ENCODE results near the gene ANHX.

The ANHX gene

DNA sequence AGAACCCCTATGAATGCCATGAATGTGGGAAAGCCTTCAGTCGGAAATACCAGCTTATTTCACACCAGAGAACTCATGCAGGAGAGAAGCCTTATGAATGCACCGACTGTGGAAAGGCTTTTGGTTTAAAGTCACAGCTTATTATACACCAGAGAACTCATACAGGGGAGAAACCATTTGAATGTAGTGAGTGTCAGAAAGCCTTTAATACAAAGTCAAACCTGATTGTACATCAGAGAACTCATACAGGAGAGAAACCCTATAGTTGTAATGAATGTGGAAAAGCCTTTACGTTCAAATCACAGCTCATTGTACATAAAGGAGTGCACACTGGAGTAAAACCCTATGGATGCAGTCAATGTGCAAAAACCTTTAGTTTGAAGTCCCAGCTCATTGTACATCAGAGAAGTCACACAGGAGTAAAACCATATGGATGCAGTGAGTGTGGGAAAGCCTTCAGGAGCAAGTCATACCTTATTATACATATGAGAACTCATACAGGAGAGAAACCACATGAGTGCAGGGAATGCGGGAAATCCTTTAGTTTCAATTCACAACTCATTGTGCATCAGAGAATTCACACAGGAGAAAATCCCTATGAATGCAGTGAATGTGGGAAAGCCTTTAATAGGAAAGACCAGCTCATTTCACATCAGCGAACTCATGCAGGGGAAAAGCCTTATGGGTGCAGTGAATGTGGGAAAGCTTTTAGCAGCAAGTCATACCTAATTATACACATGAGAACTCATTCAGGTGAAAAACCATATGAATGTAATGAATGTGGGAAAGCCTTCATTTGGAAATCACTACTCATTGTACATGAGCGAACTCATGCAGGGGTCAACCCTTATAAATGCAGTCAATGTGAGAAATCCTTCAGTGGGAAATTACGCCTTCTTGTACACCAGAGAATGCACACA, 32.1 kb downstream of the ANHX start:
- DNase-seq (ENCODE audit: low read depth in 2 of 2): no peak

DNA sequence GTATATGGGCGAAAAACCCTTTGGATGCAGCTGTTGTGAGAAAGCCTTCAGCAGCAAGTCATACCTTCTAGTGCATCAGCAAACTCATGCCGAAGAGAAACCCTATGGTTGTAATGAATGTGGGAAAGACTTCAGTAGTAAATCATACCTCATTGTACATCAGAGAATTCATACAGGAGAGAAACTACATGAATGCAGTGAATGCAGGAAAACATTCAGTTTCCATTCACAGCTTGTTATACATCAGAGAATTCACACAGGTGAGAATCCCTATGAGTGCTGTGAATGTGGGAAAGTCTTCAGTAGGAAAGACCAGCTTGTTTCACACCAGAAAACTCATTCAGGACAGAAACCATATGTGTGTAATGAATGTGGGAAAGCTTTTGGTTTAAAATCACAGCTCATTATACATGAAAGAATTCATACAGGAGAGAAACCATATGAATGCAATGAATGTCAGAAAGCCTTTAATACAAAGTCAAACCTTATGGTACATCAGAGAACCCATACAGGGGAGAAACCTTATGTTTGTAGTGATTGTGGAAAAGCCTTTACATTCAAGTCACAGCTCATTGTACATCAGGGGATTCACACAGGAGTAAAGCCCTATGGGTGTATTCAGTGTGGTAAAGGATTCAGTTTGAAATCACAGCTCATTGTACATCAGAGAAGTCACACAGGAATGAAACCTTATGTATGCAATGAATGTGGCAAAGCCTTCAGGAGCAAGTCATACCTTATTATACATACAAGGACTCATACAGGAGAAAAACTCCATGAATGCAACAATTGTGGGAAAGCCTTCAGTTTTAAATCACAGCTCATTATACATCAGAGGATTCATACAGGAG, 33.0 kb downstream of the ANHX start:
- DNase-seq (ENCODE audit: low read depth in 2 of 2): no peak

DNA sequence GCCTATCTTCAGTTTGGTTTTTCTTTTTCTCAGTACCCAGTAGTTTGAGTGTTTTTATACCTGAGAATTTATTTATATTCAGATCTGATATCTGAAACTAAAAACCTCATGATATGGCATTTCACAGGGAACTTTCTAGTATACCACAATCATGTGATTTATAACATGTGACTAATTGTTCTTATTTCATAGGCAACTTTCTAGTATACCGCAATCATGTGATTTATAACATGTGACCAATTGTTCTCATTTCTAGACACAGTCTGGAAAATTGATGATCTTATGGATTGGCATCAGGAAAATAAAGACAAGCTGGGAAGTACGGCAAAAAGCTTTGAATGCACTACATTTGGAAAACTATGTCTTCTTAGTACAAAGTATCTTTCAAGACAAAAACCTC, 33.8 kb downstream of the ANHX start:
- DNase-seq (ENCODE audit: low read depth in 2 of 2): no peak

DNA sequence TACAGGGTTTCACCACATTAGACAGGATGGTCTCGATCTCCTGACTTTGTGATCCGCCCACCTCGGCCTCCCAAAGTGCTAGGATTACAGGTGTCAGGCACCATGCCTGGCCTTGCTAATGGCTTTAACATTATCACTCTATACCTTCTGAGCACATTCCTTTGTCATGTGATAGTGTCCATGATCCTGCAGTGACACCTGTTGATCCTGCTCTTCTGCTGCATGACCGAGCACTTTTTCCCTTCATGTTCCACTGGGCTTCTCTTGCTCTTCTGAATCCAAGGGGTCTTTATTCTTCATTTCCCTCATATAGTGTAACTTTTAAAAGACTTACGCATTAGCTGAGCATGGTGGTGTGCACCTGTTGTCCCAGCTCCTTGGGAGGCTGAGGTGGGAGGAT, 42.8 kb downstream of the ANHX start:
- DNase-seq (ENCODE audit: low read depth in 2 of 2): no peak

DNA sequence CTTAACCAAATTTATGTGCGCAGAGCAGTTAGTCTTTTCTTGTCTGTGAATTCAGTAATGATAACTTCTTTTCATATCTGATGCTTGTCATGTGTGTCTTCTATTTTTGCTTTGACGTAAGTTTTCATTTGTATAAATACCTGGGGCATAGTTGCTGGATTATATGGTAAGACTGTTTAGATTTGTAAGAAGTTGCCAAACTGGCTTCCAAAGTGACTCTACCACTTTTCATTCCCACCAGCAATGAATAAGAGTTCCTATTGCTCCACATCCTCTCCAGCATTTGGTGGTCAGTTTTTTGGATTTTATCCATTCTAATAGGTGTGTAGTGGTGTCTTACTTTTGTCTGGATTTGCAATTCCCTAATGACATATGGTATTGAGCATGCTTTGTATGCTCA, 45.5 kb downstream of the ANHX start:
- no peak for DNase-seq (ENCODE audit: low read depth in 2 of 2)

DNA sequence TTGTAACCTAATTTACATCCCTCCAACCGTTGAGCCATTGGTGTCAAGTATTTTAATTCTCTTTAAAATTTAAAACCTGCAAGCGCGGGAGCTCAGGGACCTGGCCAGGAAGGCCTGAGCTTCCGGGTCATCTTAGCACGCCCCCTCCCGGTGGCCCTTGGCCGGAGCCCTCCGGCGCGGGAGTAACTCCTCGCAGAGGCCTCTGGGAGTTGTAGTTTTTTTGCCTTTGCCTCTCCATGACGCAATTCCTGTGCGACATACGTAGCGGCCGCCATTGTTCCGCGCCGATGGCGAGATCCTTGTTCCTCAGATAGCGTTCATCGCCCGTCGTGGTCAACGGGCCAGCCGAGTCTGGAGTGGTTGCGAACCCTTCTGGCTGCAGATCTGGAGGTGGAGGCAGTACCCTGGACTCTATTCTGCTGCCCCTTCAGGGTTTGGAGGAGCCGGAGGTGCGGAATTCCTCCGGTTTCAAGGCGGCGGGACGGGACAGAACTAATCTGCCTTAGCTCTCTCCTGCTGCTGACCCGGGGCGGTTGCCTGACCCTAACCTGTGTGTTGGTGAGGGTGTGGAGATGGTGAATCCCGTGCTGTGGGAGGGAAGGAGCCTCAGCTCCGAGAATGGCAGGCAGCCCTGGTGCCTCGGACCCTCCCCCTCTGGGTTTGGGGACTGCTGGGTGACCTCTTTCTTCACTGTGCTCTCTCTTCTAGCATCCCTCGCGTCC, 54.3 kb downstream of the ANHX start, which contains the start of gene ZNF268:
TSS of gene ZNF268 (plus strand) at position 258 of the 722 bp plus-strand sequence. CDS start 503 bp downstream, outside the sequence.
- DNase-seq (ENCODE audit: low read depth in 2 of 2): peak; percentile 78 to 82

DNA sequence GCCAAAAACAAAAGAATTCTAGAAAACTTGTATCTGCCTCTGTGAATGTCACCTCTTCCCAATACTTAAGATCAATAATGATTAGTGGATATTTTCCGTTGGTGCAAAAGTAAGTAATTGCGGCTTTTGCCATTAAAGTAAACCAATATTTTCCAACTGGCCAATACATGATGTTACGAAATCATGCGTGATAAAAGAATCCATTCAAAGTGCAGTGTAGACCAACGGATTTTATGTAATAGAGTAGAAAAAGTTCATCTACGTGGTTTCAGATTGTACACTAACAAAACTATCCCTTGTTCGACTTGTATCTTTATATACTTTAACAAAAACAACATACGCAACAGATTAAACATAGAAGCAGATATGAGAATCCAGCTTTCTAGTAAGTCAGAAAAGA, 55.0 kb downstream of the ANHX start:
- no peak for DNase-seq (ENCODE audit: low read depth in 2 of 2)

DNA sequence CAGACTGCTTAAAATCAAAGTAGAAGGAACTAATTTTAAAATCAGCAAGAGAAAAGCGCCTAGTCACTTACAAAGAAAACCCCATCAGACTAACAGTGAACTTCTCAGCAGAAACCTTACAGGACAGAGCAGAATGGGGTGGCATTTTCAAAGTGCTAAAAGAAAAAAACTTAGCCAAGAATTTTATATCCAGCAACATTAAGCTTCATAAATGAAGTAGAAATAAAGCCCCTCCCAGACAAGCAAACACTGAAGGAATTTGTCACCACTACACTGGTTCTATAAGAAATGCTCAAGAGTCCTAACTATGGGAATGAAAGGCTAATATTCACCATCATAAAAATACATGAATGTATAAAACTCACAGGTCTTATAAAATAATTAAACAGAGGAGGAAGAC, 60.8 kb downstream of the ANHX start:
- DNase-seq (ENCODE audit: low read depth in 2 of 2): no peak

DNA sequence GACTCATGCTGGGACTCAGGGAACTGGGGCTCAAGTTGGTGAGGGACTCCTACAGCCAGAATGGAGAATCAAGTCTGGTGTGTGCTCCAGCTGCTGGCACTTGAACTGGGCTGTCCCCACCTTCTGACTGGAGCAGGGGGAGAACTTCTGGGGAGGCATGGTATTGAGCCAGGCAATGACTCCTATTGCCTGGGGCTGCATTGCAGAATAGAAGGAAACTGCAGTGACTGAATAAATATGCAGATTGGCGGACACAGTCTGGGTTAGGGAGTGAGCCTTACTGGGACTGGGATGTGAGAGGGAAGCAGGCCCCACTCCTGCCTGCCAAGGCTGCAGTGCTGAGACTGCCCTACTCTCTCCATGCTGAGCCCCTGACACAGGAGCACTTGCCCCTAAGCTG, 63.2 kb downstream of the ANHX start:
- no peak for DNase-seq (ENCODE audit: low read depth in 2 of 2)
